DOHH2 (cell line): ENCODE measurements around the gene WNK4.

Experiments
- EZH2phosphoT487 ChIP-seq: fragments of 200-600 bp; sonication (generic); IDR thresholded peaks from 2 replicates; pipeline ENCODE4 v1.6.1; 2017; ENCODE audit warnings: borderline replicate concordance, mild to moderate bottlenecking, antibody characterized with exemption, low read length, moderate library complexity, mixed read lengths
- TF ChIP-seq, protein P1 (sequence below): fragments of 200-600 bp; sonication (generic); IDR thresholded peaks from one replicate; pipeline ENCODE4 v1.5.1; 2014; ENCODE audit warnings: antibody characterized with exemption, mild to moderate bottlenecking, low read depth, low read length; ENCODE audit not compliant: poor library complexity, severe bottlenecking

DNA sequence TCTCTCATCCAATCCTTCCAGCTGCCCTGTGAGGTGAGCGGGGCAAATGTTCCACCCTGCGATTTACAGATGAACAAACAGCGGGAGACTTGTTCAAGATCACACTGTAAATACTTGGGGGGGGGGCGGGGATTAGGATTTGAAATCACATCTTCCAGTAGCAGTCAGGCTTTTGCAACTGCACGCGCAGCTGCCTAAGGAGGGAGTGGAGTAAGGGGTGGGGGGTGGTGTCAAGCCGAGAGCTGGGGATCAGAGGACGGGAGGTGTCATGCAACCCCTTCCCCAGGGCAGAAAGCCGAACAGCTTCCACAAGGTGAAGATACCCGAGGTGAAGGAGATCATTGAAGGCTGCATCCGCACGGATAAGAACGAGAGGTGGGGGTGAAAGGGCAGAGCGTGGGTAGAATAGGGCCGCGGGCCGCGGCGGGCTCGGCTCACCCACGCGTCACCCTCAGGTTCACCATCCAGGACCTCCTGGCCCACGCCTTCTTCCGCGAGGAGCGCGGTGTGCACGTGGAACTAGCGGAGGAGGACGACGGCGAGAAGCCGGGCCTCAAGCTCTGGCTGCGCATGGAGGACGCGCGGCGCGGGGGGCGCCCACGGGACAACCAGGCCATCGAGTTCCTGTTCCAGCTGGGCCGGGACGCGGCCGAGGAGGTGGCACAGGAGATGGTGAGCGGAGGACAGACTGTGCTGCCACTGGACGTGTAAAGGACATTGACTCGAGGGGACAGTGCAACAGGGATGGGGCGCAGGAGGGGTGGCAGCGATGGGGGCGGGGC is 4.6 kb downstream of the WNK4 start:
- TF ChIP-seq, protein P1, sequence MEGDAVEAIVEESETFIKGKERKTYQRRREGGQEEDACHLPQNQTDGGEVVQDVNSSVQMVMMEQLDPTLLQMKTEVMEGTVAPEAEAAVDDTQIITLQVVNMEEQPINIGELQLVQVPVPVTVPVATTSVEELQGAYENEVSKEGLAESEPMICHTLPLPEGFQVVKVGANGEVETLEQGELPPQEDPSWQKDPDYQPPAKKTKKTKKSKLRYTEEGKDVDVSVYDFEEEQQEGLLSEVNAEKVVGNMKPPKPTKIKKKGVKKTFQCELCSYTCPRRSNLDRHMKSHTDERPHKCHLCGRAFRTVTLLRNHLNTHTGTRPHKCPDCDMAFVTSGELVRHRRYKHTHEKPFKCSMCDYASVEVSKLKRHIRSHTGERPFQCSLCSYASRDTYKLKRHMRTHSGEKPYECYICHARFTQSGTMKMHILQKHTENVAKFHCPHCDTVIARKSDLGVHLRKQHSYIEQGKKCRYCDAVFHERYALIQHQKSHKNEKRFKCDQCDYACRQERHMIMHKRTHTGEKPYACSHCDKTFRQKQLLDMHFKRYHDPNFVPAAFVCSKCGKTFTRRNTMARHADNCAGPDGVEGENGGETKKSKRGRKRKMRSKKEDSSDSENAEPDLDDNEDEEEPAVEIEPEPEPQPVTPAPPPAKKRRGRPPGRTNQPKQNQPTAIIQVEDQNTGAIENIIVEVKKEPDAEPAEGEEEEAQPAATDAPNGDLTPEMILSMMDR, result no peak
- no peak for TF ChIP-seq EZH2phosphoT487
